Activated T-cell treated with anti-CD3 and anti-CD28 coated beads for 4 hours (primary cell): ENCODE results near the gene HPGDS.
"Not testable (repeated sequence)": the region's sequence is repeated elsewhere in the genome, so short reads cannot be mapped to it uniquely, and the experiment has no call there.

Experiments
- DNase-seq: peaks from one replicate; pipeline ENCODE4 v3.0.0-alpha.2; 2020

The HPGDS gene

DNA sequence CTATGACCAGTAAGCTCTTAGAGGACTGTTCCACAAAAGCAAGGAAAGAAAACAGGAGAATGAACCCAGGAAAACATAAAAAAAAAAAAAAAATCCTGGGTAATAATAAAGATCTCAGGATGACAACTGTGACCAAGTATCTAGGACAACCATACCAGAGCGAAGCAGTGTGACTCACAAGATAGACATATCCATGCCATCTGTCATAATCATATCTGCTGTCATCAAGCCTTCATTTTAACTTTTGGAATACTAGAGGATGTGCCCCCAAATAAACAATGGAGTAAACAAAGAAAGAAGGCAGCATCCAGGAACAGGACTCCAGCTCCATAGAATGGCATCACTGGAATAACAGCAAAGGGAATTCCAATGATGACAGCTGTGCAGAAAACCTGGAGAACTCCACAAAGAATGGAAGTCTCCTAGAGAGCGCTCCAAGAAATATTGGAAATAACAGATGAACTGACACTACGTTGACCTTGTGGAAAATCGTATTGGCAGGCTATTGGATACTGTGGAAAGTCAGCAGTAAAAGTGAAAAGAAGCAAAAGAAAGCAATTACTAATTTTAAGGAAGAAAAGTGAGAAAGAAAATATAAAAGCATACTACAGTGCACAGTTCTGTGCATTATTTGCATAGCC is 35.3 kb downstream of the HPGDS start:
- no peak for DNase-seq

DNA sequence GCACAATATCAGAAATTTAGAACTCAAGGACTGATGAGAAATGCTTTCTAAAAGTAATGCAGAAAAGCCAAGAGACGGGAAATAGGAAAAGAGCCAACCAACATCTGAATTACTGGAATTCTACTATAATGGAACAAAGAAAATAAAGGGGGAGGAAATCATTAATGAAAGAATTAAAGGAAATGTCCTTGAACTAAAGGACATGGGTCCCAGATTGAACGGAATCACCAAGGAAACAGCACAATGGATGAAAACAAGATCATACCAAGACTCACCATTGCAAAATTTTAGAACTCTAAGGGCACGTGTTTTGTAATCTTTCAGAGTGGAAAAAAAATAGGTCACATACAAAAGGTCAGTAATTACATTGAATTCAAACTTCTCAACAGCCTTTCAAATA is 35.9 kb downstream of the HPGDS start:
- DNase-seq = no peak

DNA sequence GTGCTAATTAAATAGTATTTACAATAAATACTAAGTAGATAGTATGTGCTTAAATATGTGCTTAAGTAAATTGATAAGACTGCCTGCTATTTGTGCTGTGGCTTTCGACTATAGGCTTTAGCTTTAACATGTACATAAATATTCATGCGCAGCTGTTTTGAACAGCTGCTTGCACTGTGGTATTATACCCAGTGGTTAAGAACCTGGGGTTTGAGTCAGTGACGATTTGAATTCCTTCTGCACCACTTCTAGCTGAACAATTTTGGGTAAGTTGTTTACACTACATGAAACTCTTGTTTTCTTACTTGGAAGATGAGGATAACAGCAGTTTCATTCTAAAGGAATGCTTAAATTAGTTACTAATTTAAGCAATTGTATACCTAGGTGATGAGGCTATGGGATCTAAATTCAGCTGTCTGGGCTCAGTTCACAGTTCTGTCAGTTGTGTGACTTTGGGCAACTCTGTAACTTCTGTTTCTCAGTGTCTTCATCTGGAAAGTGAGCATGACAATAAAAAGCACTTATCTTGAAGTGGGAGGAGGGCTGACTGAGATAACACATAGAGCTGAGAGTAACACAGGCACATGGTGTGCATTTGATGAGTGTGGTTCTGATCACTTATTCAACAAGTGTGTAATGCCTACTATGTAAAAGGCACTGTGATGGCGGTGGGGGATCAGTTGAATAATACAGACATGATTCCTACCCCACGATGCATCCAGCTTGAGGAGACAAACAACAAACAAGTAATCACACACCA is 37.0 kb downstream of the HPGDS start:
- DNase-seq = no peak

DNA sequence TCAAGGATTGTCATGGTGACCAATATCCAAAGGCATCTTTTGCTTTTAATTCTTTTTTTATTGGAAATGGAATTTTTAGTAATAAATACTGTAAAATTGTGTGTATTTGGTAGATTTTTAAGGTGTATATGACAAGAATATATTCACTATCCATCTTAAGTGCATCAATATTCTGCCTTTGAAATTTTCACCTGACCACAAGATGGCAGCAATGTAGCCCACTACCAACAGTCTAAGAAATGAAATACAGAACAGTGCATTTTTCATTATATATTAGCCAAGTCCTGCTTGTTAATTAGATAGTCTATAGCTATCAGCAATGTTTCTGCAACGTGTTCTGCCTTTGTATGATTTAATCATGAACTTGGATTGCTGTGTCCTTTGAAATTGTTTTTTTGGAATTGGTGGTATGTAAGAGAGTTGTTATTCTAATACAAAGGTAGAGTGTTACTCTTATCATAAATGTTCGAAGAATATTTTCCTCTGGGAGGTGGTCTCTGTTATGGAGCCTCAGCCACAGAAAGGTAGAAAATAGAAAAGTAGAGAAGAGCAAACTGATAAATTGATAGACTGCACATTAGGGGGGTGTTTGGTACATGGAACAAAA is 38.2 kb downstream of the HPGDS start:
- no peak for DNase-seq

DNA sequence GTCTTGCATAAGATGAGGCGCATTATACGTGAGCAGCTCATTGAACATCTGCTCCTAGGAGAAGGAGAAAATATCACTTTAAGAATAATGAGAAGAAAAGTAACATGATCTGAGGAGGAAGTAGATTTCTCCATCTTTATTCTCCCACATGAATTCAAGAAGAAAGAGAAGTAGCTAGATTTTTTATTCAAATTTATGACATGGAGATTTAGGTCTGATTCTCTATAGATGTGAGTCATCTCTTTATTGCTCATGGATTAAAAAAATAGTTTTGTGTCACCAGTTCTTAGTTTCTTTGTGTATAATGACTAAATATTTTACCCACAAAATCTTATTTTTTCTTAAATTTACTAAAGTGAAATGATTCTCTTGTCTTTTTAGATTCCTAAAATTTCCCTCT is 40.4 kb downstream of the HPGDS start:
- no peak for DNase-seq

DNA sequence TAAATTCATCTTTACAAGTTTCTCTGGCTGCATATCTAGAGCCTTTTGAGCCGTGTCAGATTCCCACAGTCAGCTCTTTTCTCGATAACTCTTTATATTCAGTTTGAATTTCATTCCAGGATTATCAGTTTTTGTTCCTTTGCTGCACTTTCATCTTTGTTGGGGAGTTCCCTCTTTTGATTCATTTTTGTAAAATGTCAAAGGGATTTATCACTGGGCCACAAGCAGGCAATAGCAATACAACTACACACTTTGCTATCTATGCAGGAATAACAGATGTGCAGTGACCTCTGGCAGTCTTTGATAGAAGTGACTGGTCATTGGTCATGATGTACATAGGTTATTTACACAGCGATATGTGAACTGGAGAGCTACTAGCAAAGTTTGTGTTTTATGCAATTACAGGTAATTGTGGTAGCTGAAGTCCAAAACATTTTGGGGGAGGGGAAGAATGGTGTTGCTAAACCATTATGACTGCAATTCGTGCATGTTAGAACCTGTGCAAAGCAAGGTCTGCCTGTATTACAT is 43.8 kb downstream of the HPGDS start:
- DNase-seq = no peak

DNA sequence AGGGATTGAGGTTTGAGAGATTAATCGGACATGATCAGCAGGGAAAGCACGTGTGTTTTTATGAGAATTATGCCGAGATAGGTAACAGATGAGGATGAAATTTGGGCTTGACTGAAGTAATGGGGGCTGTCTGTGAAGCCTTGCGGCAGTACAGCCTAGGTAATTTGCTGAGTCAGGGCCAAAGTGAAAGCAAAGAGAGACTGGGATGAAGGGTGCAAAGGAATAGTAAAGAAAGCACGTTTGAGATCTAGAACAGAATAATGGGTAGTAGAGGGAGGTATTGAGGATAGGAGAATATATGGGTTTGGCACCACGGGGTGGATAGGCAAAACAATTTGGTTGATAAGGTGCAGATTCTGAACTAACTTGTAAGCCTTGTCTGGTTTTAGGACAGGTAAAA is 47.2 kb downstream of the HPGDS start:
- DNase-seq = not testable (repeated sequence)

DNA sequence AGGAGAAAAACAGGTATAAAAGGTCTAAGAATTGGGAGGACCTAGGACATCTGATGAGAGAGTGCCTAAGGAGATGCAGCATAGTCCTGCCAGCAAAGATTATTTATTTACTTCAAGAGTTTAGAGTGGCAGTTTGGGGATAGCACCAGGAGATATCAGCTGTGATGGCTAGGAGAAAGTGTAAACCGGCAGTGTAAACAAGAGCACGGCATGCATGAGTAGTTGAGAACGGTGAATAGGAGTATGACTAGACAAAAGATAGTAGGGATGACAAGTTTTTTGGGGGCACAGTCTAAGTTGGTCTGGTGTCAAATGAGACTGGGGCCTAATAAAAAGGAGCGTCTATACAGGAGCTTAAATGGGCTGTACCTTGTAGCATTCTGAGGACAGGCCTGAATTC is 48.7 kb downstream of the HPGDS start:
- DNase-seq = not testable (repeated sequence)

DNA sequence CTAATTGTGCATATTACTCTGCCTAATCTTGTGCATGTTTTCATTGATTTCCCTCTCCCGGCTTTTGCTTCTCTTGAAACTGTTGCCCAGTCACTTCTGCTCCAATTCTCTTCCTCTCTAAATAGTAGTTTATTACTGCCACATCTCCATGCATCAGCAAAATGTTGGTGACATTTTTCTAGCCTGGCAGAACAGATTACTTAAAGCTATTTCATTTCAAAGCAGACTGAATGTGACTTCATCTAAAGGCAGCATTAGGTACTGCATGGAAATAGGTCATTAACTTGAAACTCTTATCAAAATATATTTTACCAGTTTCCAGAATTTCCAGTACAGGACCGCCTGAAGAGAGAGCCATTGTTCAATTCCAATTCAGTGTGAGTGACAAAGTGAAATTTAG is 52.4 kb downstream of the HPGDS start:
- no peak for DNase-seq

DNA sequence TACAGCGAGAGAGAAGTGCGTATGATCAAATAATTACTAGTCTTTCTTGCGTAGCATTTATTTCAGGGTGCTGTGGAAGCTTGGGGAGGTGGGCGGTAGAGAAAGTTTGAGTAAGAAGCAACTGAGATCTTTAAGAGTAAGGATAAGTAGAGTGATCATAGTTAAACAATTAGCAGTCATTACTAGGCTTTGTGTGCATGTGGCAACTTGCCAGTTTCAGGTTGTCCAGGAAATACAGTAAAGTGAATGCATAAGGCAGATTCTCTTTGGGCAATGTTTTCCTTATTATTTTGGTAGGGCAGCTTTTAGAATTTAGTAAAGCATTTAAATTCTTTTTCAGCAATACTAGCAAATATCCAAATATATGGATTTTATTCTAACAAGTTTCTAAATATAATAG is 57.0 kb downstream of the HPGDS start:
- DNase-seq = no peak

DNA sequence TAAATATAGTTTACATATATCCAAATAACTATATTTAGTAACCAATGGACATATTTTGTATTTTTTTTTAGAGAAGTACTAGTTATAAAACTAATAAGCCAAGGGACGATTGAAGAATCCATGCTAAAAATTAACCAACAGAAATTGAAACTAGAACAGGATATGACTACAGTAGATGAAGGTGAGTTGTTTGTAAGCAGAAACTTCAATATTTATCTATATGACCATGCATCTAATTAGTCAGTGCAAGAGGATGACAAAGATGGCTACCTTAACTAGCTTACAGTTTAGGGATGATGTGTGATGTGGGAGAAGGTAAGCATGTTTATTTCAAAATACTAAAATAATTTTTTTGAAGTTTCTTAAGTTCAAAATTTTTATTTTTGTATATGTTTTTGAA is 57.7 kb downstream of the HPGDS start:
- no peak for DNase-seq

DNA sequence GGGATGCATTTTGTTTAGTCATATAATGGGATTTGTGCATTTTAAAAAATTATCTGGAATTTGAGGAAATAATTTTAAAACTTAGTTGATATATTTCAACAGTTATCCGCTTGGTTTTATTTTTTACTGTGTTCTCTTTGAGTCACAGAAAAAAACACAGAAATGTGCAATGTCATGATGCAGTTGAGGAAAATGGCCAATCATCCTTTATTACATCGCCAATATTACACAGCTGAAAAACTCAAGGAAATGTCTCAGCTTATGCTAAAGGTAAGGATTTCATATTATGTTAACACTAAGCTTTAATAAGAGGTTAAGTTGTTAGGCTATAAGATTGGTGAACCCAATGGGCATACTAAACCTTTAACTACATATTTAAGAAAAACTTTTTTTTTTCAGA is 63.9 kb downstream of the HPGDS start:
- no peak for DNase-seq

DNA sequence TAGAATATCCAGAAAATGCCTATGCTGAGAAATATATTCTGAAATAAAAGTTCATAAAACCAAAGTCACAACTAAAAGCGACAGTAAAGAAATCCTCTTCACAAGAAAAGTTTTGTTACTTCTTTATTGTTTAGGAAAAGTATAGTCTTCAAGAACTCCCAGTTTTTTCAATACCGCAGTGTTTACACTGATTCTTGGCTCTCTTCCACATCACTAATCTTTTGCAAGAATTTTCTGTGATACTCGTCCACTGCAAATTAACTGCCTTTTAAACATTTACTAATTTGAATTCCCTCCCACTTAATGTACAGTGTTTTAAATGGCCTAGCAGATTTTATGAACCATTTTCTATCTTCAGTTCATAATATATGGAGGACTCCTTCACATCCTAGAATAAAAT is 65.1 kb downstream of the HPGDS start:
- DNase-seq = no peak

DNA sequence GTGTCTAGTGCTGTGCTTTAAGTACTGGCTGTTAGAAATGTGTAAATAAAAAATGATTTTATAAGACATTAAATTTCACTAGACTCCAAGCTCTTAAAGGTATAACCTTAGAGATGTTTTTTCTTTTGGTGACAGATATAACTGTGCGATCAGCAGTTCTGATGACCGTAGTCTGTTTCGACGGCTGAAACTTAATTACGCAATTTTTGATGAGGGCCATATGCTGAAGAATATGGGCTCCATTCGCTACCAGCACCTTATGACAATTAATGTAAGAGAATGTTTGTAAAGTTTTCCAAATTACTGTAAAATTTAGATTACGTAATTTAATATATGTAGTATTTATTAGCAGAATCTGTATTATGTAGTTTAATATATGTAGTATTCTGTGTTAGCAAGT is 66.4 kb downstream of the HPGDS start:
- no peak for DNase-seq

DNA sequence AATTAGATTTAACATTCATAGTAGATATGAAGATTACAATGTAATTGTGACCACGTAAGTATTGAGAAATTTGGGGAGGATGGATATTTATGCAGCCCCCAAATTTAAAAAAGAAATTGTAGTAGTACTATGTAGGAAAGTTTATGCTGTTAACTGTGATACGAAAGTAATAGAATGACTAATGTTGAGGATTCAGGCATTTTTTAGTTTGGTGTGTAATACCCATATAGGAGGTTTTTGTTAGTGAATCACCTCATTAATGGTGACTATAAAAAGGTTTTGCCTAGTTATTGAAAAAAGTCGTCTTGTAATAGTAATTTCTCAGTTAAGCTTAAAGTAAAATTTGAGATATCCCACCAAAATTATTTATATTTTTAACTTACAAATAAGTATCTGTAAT is 67.7 kb downstream of the HPGDS start:
- no peak for DNase-seq

DNA sequence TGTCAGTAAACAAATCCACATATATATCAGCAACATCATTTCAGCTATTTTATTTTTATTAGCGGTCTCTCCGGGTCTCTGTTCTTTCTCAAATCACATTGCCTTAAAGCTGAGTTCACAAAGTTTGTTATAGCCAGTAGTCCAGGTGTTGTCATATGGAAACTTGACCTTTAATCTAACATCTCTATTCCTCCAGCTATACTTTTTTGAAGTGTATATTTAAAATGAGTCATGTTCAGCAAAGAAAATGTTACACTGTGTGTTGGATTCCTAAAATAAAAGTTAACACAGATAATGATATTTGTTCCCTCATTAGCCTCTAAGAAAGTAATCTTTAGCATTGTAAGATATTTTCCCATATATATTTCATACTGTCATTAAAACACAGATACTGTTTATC is 71.4 kb downstream of the HPGDS start:
- DNase-seq = no peak

DNA sequence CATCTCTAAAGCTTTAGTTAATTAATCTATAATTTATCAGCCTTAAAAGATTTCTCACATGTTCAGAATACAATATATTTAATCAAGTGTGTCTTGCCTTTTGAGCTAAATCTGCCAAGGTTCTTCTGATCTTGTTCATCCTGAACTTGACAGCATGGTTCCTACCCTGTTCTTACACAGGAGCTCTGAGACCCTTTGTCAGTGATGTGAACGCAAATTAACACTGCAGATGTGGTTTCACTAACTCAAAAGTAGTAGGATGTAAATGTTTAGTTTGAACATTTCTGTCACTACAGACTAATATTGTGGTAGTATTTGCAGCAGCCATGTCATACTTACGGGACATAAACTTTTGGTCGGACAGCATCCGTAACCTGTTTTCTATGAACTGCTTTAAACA is 75.6 kb downstream of the HPGDS start:
- no peak for DNase-seq

DNA sequence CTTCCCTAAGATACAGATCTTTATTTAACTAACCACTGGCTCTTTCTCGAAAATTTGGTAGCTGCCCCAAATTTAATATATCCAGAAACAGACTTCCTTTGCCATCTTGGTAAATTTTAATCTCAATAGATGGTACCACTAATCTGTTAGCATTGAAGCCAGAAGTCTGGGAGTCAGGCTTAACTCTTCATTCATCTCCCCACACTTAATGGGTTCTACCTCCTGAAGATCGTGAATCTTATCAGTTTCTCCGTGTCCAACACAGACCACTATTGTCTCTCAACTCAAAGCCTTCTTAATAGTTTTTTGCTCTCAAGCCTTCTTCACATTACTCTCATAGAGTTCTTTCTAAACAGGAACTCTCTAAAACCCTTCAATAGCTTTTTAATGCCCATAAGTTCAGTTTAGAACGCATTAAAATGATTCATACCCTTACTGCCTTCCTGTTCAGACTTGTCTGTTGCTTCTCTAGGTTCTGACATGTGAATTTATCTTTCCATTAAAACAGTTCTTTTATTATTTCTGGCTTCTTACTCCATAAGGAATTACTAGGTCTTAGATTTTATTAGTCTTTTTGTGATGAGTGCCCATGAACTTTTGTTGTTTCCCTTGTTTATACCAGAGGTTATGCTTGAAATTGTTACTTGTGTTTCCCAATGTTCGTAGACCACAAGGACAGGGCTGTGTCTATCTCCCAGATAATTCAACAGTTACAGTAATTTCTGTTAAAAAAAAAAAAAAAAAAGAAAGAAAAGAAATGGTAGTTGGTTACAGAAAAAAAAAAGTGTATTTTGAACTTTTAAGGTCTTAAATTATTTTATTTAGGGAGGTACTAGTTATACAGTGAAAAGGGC is 80.2 kb downstream of the HPGDS start:
- no peak for DNase-seq

DNA sequence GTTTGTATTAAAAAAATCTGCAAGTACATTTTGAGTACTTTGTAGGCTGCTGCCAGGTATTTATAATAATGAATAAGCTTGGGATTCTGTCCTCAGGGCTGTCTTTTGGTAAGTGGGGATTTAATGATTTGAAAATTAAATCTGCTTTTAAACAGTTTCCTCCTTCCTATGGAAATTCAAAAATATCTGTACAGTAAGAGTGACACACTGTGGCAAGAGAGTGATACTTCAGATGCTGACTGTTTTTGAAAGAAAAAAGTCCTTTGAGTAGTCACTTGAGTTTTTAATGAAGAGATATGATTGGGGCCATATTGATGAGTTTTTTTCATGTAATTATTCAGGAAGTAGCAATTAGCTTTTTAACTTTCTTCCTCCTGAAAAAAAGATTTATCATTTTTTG is 85.8 kb downstream of the HPGDS start:
- DNase-seq = no peak

DNA sequence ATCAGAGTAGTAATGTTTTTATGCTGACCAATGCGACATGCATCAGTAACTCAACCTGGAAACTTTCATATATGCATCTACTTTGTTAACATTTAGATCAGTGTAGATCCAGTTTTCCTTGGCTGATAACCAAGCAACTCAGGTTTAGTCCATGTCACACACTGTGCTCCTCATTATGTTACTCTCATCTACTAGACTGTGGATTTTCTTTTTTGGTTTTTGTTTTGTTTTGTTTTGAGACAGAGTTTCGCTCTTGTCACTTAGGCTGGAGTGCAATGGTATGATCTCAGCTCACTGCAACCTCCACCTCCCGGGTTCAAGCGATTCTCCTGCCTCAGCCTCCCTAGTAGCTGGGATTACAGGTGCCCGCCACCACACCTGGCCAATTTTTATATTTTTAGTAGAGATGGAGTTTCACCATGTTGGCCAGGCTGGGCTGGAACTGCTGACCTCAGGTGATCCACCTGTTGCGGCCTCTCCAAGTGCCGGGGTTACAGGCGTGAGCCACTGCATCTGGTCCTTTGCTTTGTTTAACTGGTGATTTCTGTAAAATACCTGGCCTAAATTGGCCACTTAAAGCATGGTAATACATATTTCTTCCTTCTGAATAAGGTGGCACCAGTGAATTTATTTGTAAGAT is 86.4 kb downstream of the HPGDS start:
- no peak for DNase-seq

DNA sequence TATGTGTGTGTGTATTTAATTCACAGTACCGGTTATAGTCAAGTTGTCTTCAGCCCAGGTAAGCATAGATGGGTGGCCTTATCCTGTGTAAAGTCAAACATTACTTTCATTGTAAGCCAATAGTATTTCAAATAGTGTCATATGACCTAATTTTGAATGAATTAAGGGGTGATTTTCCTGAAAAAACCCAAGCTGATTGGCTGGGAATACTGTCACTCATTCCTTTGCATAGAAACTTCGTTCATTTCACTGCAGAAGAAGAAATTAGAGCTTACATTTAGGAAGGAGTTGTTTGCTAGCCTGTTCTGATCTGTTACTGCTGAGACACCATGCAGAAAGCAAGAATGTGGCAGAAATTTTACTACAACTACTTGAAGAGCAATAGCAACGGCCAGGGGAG is 89.6 kb downstream of the HPGDS start:
- no peak for DNase-seq

DNA sequence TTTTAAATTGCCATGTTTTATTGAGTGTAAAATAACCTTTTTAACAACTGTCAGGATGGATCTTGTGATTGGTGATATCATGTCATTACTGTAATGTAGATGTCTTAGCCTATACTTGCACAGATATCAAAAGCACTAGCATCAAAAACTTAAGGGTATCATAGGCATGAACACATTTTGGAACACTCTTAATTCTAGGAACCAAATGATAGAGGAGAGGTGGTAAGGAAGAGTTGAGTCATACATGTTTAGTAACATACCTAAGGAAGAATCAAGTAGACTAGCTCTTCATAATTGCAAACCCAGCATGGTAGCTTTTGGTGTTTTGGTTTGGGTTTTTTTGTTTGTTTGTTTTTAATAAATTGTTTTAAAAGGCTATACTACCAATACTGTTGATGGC is 91.5 kb downstream of the HPGDS start:
- DNase-seq = no peak
